NCI-H1105 treated with DMSO at 0.1 percent for 48 hours (cell line): ENCODE results near the gene PRSS27.
"Not testable (repeated sequence)": the region's sequence is repeated elsewhere in the genome, so short reads cannot be mapped to it uniquely, and the experiment has no call there.

ENCODE experiments used
- DNase-seq: peaks from one replicate; lab custom pipeline; 2025; lab: John Stamatoyannopoulos, UW

The PRSS27 gene

GRCh38 chr16:2708290-2708639 is 11.8 kb downstream of the PRSS27 start:
- no peak for DNase-seq

DNA sequence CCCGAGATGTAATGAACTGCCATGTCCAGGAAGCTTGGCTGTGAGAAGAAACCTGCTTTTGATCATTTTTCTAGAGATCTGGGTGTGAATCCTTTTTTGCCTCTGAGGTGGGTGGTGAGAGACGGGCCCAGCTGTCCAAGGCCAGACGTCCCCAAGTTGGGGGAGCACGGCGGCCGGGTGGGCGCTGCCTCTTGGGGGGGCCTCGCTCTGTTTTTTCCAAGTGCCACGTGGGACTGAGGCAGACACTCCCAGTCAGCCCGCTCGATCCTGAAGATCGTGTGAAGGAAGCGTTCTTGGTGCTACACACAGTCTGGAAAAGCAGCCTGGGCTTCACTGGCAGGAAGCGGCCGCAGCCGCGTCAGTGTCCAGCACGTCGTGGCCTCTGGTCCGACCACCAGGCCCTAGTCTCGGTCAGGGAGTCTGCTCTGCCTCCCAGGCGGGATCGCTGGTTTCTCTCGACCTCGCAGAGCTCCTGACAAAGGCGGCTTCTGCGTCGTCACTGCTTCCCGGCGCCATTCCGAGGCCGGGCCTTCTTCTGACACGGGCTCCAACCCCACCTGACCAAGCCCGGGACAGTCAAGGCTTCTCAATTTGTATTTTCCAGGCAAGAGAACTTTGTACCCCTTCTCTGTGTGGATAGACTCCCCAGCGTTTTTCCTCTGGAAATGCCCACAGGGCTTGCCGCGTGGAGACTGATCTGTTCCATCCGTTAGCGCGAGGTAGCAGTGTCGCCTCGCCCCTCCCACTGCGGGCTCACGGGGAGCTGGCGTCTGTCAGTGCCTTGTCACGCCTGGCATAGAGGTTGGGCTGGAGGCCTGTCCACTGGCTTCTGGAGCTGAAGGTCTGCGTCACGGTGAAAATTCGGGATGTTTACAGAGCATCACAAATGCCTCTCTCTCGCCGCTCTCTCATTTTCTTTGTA is 12.4 kb downstream of the PRSS27 start:
- no peak for DNase-seq

- DNase-seq = no peak
These were observed 13.3 kb downstream of the PRSS27 start for GRCh38 chr16:2706611-2707311.

DNA sequence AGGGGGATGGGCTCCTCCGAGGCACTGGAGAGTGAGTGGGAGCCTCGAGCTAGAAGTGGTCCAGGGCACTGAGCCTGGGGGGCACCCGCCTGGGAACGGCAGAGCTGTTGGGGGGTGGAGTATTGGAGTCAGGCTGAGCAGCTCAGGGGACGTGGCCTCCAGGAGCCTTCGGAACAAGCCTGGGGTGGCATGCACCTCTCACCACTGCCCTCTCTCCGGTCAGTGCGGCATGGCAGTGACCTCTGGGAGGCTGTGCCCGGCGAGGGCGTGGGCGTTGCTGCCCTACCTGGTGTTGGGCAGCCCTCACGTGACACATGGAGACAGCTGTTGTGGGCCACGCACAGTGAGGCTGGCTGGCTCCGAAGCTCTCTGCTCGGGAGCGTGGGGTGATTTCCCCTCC is 13.9 kb downstream of the PRSS27 start:
- no peak for DNase-seq

DNA sequence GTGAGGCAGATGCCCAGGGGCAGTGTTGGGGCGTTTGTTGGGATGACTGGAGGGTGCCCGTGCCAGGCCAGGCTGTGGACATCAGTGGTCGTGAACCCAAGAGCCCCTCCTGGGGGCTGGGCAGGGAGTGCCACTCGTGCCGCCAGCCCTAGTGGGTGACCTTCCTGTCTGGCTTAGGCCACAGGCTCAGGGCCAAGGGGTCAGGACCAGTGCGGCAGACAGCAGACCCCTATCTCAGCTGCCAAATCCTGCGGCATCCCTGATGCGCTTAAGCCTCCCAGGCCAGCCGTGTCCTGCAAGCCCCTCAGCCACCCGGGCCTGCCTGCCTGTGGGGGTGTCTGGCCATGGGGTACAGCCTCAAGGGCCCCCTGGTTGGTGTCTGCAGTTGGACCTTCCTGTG is 14.7 kb downstream of the PRSS27 start:
- no peak for DNase-seq

DNA sequence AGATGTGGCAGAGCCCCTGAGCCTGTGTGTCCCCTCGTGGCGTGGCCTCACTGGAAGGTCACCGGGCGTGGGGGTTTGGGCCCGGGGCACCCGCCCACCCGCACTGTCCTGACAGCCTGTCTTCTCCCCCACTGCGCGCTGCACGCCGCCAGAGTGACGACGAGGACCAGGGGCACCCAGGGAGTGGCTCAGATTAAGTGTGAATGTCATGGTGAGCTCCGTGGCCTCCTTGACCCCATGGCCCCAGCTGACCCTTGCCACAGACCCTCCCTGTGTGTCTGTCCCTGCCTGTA is 15.1 kb downstream of the PRSS27 start:
- no peak for DNase-seq

- DNase-seq = no peak
These were observed 15.7 kb downstream of the PRSS27 start for GRCh38 chr16:2704166-2704982.

GRCh38 chr16:2702871-2703745 is 16.9 kb downstream of the PRSS27 start:
- DNase-seq = no peak

DNA sequence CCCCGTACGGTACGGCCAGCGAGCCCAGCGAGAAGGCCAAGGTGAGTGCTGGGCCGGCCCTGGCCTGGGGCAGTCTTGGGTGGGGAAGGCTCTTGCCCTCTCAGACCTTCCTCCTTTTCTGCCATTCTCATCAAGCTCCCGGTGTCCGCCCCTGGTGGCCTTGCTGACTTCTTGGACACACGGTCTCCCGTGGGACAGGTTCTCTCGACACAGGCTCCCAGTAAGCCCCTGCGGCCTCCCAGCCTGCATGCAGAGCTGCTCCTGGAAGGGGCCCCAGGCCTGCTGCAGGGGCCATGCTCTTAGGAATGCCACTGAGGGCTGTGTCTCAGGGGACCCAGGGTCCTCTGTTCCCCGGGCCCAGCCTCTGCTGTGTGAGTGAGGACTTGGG is 17.6 kb downstream of the PRSS27 start:
- no peak for DNase-seq

DNA sequence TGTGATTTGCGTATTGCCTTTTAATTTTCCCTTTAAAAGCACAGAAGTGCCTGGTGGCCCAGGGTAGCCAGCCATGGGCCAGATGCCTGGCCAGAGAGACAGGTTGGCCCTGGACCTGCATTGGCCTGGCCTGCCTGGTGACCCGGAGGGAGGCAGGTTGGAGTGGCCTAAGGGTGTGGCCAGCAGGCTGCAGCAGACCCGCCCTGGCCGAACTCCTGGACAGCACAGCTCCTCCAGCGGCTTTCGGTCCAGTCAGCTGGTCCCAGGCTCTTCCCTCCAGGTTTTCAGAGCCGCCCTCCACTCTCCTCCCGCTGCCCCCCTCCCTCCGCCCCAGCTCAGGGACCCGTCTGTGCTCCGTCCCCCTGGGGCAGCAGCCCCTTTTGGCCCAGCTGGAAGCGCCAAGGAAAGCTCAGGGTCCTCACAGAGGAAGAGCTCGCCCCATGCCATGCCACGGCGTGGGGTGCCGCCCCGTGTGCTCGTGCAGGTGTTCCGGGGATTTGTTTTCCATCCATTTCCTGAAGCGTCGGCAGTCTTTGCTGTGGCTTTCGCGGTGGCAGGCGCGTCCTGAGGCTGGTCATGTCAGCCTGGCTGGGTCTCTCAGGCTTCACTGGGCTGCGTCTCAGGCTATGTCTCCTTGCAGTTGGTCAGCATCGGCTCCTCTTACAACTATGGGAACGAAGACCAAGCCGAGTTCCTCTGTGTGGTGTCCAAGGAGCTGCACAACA is 18.1 kb downstream of the PRSS27 start:
- no peak for DNase-seq

DNA sequence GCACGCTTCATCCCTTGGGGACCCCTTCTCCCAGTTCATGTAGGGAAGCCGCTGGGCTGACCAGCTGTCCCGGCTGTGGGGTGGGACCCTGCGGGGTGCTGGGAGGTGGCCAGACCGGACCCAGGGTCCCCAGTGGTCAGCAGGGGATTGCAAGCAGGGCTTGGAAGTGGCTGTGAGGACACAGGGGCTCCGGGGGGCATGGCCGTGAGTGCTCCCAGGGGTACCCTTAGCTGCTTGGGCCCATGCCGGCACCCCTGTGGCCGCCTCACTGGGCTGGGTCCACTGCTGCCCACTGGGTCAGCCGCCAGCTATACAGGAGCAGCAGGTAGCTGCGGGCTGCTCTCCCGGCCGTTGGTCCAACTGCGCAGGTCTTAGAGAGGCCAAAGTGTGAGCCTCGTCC is 18.8 kb downstream of the PRSS27 start:
- DNase-seq = no peak

DNA sequence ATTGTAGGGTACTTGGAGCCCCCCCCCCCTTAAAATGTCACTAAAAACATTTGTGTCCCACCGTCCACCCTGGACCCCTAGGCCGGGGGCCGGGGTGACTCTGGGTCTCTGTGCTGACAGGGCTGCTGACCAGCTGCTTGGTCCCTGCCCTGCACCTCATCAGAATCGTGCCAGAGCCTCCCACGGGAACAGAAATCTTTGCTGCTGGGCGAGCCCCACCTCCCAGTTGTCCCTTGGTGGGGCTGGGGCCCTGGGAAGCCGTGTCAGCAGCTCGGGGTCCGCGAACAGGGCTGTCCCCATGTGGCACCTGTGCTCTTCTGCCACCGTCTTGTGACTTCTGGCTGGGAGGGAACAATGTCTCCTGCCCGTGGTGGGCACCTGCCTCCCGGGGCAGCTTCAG is 19.2 kb downstream of the PRSS27 start:
- DNase-seq = no peak

DNA sequence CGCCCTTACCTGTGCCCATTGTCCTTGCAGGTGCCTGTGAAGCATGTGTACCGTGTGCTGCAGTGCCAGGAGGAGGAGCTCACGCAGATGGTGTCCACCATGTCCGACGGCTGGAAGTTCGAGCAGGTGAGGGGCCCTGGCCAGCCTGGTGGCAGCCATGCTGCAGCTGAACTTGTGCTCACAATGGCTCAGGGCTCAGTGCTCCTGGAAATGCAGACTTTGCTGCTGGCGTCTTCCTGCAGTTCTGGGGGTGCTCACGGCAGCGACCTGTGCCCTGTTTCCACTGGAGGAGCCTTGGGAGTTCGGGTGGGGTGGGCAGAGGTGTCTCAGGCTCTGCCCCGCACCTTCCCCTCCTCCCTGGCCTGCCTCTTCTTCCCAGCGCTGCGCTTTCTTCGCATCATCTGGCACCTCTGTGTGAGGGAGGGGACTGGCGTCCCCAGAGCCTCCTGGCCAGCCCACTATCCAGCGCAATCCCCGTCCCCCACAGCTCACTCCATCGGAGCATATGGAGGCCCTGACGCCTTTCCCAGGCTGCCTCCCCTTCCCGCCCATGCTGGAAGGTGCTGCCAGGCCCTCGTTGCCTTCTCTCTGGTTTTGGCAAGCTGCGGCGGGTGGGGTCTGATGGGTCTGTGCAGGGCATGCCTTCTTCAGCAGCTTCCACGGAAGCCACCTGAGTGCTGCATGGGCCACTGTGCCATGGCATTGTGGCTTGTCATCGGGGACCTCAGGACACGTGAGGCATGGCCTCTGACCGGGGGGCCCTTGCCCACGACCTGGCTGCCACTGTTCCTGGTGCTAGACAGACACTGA is 20.0 kb downstream of the PRSS27 start:
- no peak for DNase-seq

- no peak for DNase-seq
These were observed 20.9 kb downstream of the PRSS27 start for GRCh38 chr16:2698965-2699750.

DNA sequence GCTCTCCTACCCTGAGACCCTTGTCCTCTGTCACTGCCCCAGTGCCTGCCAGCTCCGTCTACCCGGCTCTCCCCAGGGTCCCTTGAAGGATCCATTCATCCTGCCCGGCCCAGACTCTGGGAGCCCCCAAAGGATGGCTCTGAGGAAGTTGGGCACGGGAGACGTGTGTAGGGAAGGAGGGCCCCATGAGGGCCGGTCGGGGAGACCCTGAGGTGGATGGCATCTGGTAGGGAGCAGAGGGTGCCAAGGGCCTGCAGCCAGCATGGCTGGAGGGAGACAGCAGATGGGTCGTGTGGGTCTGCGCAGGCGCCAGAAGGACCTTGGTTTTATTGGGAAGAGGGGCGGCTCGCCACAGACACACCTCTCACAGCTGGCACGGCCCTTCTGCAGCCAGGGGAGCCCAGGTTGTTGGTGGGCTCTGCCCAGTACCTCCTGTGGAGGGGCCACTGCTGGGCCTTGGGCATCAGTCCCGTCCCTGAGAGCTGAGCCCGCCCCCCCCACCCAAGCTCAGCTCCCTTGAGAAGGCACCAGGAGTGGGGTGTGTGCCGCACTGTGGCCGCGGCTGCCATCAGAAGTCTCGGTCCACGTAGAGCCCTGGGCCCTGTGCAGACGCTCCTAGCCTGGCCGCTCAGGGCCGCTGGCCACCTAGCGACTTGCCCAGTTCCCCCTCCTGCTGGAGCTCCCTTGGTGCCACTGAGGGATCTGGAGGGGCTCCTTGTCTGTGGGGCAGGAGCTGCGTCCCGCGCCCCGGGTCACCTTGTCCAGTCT is 21.7 kb downstream of the PRSS27 start:
- DNase-seq = no peak

DNA sequence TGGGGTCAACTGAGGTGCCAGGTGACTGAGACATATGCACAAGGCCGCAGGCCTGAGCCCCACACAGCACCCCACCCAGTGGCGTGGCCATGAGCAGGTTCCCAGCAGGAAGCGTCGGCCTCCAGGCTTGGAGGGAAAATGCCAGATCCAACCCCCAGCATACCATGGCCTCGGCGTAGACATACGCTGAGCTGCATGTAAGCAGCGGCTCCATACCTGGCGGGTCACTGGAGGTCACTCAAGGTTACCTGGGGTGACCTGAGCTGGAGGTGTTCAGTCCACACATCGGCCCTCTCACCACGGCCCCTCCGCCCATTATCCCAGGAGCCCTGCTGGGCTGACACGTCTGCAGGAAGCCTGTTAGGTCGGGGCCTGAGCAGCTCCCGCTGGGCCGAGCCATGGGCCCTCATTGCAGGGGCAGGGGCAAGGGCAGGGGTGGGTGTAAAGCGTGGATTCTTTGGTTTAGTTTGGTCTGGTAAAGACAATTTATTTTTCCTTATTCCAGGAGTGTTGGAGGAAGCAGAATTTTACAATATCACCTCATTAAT is 22.5 kb downstream of the PRSS27 start:
- no peak for DNase-seq

GRCh38 chr16:2696601-2697250 is 23.3 kb downstream of the PRSS27 start:
- not testable (repeated sequence) for DNase-seq
